Measurements from ENCODE around the gene CRTC3. TPM values are rescaled to one million over a fixed set of nuclear protein-coding genes. Genes with fewer than 3 reads are reported as not detected.
"Not testable (repeated sequence)": the region's sequence is repeated elsewhere in the genome, so short reads cannot be mapped to it uniquely, and the experiment has no call there.

Gene CRTC3
- polyA plus RNA-seq, 12 donors, result 22.6 to 58.0 (median 25.9) TPM; not detected in 1

- peak; percentile 73 for DNase-seq
These were observed 118.7 kb downstream of the CRTC3 start for GRCh38 chr15:90648137-90649070.

DNA sequence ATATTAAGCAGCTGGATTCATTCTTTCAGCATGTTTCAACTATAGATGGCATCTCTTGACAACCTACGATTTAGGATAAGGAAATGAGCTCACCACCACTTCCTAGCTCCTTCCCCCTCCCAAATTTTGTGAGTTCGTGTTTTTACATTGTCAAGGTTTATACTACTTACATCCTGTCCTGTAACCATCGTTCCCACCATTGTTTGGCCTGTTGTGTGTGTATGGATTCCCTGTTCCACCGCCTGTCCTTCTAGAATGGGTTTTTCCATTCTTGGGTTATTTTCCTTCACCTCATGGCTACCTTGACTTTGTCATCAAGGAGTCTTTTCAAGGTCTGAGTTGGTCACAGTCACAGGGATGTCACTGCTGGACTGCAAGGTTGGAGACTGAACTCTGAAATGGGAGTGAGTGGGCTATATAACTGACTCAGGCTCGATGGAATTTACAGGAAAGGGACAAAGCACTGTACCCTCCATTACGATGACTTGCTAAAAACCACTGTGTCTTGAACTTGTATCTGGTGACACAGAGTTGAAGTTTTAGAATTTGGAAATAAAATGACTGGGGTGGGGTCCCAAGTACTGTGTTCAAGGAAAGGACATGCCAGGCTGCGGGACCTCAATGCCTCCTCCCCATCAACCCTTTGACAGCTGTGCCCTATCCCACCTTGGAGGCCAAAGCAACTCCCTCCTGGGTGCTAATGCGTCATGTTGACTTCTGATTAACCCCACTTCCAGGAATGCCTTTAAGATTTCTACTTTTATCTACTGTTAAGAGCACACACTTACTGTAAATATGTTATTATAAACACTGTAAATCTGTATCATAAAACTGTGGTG is 120.6 kb downstream of the CRTC3 start:
- DNase-seq, result no peak

- DNase-seq, result no peak
These were observed 121.4 kb downstream of the CRTC3 start for GRCh38 chr15:90650956-90651689.

DNA sequence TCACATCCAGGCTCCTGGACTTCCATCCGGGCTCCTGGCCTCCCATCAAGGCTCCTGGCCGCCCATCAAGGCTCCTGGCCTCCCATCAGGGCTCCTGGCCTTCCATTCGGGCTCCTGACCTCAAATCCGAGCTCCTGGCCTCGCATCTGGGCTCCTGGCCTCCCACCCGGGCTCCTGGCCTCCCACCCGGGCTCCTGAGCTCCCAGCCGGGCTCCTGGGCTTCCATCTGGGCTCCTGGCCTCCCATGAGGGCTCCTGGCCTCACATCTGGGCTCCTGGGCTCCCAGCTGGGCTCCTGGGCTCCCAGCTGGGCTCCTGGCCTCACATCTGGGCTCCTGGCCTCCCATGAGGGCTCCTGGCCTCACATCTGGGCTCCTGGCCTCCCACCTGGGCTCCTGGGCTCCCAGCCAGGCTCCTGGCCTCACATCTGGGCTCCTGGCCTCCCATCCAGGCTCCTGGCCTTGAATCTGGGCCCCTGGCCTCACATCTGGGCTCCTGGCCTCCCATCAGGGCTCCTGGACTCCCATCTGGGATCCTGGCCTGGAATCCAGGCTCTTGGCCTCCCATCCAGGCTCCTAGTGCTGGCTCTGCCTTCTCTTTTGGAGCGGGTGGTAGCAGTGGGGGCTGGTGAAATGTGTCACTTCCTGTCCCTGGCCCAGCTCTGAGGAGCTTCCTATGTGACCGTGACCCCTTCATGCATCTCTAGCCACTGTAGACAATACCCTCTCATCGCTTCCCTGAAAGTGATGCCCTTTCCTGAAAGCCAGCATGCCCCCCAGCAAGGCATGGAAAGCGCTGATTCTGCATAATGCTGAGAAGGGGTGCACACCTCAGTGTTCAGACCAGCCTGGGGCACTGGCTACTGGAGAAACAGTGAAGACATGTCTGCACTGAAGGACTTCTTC is 124.8 kb downstream of the CRTC3 start:
- no peak for DNase-seq

DNA sequence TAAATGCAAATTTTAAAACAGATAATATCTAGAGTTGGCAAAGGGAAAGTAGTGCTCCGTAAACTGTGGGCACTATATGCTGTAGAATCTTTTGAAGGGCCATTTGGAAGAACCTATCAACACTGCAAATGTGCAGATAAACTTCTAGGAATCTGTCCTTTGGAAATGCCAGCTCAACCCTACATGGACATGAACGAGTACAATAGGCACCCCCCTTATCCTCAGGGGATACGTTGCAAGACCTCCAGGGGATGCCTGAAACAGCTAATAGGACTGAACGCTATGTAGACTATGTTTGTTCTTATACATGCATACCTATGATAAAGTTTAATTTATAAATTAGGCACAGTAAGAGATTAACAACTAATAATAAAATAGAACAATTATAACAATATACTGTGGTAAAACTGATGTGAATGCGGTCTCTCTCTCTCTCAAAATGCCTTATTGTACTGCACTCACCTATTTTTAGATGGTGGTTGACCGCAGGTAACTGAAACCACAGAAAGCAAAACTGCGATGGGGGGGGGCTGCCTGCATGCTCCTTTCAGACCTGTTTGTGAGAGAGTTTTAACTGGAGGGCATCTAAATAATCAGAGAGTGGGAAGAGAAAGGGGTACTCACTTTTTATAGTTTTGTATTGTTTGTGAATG is 127.9 kb downstream of the CRTC3 start:
- DNase-seq, result not testable (repeated sequence)

DNA sequence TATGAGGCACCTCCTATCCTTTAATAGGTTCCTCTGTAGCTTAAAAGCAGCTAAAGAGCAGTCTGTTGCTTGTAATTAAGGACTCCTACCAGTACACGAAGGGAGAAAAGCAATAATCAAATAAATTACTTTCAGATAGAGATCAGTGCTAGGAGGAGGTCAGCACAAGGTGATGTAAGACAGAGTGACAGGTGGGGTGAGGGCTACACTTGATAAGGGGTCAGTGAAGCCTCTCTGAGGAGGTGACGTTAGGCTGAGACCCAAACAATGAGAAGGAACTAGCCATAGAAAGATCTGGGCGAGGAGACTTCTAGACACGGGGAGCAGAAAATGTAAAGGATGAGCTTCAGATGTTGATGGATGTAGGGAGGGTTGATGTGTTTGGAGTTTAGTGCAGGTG is 129.8 kb downstream of the CRTC3 start:
- DNase-seq, result no peak

GRCh38 chr15:90660195-90660998 is 130.7 kb downstream of the CRTC3 start:
- peak; percentile 36 for DNase-seq

DNA sequence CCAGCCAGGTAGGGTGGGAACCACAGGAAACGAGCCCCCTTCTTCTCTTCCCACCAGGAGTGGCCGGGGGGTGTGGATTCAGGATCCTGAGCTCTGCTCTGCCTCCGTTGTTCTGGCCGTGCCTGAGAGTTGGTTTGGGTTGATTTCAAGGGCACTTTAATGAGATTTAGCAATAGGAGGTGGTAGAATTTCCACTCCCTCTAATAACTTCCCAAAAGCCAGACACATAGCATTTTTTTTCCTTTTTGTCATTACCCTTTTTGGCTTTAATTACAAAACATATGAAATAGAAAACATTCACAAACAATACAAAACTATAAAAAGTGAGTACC is 131.2 kb downstream of the CRTC3 start:
- DNase-seq, result not testable (repeated sequence)

DNA sequence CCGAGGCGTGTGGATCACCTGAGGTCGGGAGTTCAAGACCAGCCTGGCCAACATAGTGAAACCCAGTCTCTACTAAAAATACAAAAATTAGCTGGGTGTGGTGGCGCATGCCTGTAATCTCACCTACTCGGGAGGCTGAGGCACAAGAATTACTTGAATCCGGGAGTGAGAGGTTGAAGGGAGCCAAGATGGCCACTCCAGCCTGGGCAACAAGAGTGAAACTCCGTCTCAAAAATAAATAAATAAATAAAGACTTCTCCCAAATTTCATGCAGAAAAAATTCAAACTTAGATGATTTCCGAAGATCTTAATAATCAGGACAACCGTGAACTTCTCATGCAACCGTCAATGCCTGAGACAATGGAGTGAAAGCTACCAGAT is 134.3 kb downstream of the CRTC3 start:
- DNase-seq, result not testable (repeated sequence)

- DNase-seq, result peak; percentile 63
These were observed 135.0 kb downstream of the CRTC3 start for GRCh38 chr15:90664650-90665287.

DNA sequence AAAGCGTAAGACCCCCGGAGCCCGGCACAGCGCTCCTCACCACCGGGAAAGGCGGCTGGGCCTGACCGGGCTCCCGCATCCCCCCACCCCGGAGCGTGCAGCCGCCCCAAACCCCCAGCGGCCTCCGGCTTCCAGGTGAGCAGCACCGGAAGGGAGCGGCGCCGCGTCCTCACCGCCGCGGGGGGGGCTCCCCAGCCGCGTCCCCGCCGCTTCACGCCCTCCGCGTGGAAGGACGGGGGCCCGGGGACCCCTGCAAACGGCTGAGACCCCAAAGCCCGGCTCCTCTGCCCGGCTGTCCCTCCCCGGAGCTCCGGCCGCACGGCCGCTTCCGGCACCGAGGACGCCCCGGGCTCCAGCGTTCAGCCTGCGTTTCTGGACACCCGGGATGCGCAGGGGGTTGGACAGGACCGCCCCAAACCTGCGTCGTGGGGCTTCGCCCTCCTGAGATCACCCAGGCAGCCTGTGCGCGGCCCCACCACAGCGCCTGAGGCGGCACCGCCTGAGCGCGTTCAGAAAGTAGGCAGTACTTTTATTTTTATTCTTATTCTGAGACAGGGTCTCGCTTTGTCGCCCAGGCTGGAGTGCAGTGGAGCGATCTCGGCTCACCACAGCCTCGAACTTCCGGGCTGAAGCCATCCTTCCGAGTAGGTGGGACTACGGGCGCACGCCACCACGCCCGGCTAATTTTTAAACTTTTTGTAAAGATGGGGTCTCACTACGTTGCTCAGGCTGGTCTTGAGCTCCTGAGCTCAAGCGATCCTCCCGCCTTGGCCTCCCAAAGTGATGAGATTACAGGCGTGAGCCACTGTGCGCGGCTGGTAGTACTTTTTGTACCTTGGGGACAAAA is 135.8 kb downstream of the CRTC3 start:
- peak; percentile 68 for DNase-seq

DNA sequence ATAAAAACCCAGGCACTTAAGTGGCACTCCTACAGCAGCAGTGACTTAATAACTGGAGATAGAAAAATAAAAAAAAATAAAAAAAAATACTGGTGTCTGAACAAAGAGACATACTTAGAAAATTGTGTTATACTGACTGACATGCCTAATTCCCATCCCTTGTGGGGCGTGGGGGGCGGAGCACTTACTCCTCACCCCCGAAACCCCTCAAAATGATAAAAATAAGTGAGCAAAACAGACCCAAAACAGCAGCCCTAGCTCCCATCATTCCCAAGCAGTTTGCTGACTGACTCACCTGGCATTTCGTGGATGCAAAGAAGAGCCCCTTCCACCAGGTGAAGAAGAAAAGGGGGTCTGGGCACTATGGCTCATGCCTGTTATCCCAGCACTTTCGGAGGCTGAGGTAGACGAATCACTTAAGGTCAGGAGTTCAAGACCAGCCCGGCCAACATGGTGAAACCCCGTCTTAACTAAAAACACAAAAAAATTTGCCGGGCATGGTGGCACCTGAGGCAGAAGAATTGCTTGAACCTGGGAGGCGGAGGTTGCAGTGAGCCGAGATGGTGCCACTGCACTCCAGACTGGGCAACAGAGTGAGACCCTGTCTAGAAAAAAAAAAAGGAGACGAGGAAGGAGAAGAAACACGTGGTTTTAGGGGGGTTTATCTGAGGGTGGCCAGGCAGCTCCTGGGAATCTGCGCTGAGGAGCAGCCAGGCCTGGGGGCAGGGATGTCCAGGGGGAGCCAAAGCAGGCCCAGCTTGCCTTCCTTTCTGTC is 136.6 kb downstream of the CRTC3 start:
- DNase-seq, result no peak

GRCh38 chr15:90667073-90667754 is 137.5 kb downstream of the CRTC3 start:
- no peak for DNase-seq

GRCh38 chr15:90667755-90668345 is 138.1 kb downstream of the CRTC3 start:
- not testable (repeated sequence) for DNase-seq

DNA sequence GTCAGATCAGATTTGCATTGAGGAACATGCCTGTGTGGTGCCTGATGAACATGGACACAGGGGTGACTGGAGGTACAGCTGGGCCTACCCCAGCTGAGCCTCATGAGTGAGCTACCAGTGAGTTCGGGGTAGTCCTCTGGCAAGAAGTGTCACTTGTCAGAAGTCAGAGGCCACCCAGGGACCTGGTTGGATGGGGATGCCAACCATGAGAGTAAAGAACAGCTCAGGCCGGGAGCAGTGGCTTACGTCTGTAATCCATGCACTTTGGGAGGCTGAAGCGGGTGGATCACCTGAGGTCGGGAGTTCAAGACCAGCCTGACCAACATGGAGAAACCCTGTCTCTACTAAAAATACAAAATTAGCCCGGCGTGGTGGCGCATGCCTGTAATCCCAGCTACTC is 140.9 kb downstream of the CRTC3 start:
- not testable (repeated sequence) for DNase-seq

DNA sequence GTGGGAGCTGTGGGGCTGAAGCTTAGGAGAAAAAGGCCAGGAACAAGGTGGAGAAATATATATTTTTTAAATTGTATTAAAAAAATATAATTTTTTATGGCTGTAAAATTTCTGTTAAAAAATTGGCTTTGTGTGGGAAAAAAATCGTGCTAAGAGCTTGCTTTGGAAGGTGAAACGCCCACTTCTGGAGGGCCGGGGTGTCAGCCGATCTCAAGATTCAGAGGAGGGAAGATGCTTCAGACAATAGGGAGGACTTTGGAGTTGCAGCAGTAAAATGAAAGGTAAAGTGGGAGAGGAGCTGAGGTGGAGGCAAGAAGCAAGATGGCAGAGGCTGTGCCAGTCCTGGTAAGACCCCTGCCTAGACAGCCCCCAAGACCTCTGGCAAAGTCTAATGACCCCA is 141.5 kb downstream of the CRTC3 start:
- no peak for DNase-seq

Data from muscle of arm (tissue), 12 donors.